Kidney tubule cell (primary cell): ENCODE data around the gene RAB40AL.

ENCODE experiments used
- DNase-seq: peaks from one replicate; pipeline ENCODE4 v3.0.0-alpha.2; 2018; ENCODE audit warnings: low spot score

The RAB40AL gene

GRCh38 chrX:102979536-102979935, 42.5 kb downstream of the RAB40AL start:
- no peak for DNase-seq

GRCh38 chrX:102983205-102983604, 46.1 kb downstream of the RAB40AL start:
- DNase-seq, result no peak

GRCh38 chrX:102985192-102985591, 48.1 kb downstream of the RAB40AL start:
- no peak for DNase-seq
